NB4 (cell line): ENCODE results near the gene ABCC4.

Experiments used
- CTCF ChIP-seq: IDR thresholded peaks from one replicate; pipeline ENCODE4 v1.5.1; 2012; ENCODE audit warnings: low read depth, low read length
- MAX ChIP-seq: IDR thresholded peaks from 2 replicates; pipeline ENCODE4 v1.6.1; 2011; ENCODE audit warnings: low read depth, low read length
- POLR2A ChIP-seq: IDR thresholded peaks from 2 replicates; pipeline ENCODE4 v1.6.1; 2011; ENCODE audit warnings: mild to moderate bottlenecking; ENCODE audit not compliant: insufficient read length; ENCODE audit errors: extremely low read depth

- TF ChIP-seq POLR2A (no peak), CTCF (no peak), MAX (no peak)
These were observed 227.4 kb downstream of the ABCC4 start for GRCh38 chr13:95073747-95074311.
